Epidermal melanocyte (primary cell): ENCODE measurements around the gene DDIAS.
A peak's percentile ranks its signal among the peaks of the same experiment; 100 is the strongest.
"Not testable (repeated sequence)": the region's sequence is repeated elsewhere in the genome, so short reads cannot be mapped to it uniquely, and the experiment has no call there.

Experiments used
- DNase-seq: peaks from one replicate; pipeline ENCODE4 v3.0.0; 2011; ENCODE audit warnings: low spot score; ENCODE audit not compliant: insufficient read length

Gene DDIAS

GRCh38 chr11:82970507-82971083, 69.1 kb downstream of the DDIAS start:
- DNase-seq = not testable (repeated sequence)

- DNase-seq = not testable (repeated sequence)
Measured at GRCh38 chr11:82971519-82971946, 70.0 kb downstream of the DDIAS start.

- DNase-seq = no peak
Measured at GRCh38 chr11:82972103-82972502, 70.6 kb downstream of the DDIAS start.

- no peak for DNase-seq
Measured at GRCh38 chr11:82974135-82974534, 72.6 kb downstream of the DDIAS start.

GRCh38 chr11:82974851-82975250, 73.3 kb downstream of the DDIAS start:
- no peak for DNase-seq

GRCh38 chr11:82975882-82976281, 74.3 kb downstream of the DDIAS start:
- no peak for DNase-seq

- DNase-seq = no peak
Measured at GRCh38 chr11:82976786-82977185, 75.2 kb downstream of the DDIAS start.

- DNase-seq = peak; percentile 65
Measured at GRCh38 chr11:82978422-82979099, 77.0 kb downstream of the DDIAS start.

GRCh38 chr11:82979824-82980223, 78.3 kb downstream of the DDIAS start:
- no peak for DNase-seq

- peak; percentile 20 for DNase-seq
Measured at GRCh38 chr11:82980292-82980691, 78.8 kb downstream of the DDIAS start.

GRCh38 chr11:82980947-82981346, 79.4 kb downstream of the DDIAS start:
- no peak for DNase-seq

- DNase-seq = no peak
Measured at GRCh38 chr11:82981852-82982251, 80.3 kb downstream of the DDIAS start.
